IPS-NIHi7 (cell line): ENCODE results near the gene KCNA5.
A peak's percentile ranks its signal among the peaks of the same experiment; 100 is the strongest.

Source experiments
- DNase-seq: peaks from one replicate; pipeline ENCODE4 v3.0.0; 2012; ENCODE audit warnings: mixed read lengths; ENCODE audit errors: extremely low spot score

The KCNA5 gene

GRCh38 chr12:5027046-5027821, 16.4 kb upstream of the KCNA5 start:
- DNase-seq: peak; percentile 26

- no peak for DNase-seq
Measured at GRCh38 chr12:5030066-5030465, 13.6 kb upstream of the KCNA5 start.

DNA sequence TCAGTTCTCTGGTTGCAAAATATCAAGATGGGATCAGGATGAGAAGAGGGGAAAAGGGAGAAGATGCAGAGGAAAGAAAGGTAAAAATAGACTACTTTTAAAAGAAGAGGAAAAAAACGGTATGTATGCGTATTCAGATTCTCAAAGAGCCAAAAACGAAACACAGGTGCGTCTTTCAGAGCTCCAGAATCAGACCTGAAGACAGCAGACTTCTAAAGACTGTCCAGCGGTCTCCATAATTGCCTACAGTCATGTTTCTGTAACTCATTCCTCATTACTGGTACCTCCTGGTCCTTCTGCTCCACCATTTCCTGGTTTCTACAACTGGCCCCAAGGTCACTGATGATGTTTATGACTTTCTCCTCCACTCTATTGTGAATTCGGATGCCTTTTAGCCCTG, 12.4 kb upstream of the KCNA5 start:
- no peak for DNase-seq

DNA sequence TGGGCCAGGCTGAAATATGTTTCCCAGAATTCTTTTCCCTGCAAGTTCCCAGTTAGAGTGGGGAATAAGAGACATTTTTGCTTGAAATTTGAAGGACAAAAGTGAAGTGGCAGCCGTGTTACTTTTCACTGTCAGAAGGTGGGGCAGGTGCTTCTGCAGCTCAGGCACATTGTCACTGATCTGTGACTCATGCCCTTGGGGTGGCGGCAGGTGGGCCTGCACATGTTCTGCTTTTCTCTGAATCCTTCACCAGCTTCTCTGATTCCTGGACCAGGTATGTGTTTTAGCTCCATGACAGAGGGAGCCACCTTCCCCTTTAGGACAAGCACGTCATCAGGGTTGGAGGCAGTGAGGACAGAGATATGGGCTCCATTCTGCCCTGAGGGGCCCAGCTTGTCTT, 11.7 kb upstream of the KCNA5 start:
- no peak for DNase-seq

GRCh38 chr12:5032821-5033220, 10.9 kb upstream of the KCNA5 start:
- DNase-seq: no peak

DNA sequence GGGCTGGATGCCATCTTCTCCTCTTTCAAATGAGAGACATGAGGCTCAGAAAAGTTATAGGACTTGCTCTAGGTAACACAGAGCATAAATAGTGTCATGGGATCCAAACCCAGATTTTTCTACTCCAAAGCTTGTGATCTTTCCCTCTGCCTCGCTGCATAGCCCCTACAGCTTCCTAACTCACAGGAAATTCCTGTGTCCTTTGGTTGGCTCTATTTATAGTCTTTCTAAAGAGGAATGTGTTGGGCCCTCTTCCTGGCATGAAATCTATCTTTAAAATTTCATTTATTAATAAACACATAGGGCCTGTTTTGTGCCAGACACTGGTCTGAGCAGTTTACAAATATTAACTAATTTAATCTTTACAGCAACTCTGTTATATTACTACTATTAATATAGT, 9.8 kb upstream of the KCNA5 start:
- no peak for DNase-seq

DNA sequence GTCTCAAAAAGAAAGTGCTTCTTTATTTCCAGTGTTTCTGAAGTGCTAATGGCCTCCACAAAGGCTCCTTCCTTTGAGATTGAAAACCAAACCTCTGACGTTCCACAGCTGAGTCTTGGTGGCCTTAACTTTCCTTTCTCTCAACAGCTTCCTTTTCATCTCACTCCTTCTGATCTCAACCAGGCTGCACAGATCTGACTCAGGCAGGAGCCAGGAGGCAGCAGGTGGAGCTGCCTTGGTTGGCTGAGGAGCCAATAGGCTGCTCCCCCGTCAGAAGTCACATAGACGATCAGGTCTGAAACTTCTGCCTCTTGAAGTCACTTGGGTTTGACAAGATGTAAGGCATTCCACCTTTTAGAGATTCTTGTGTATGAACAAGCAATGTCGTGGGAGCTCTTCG, 9.1 kb upstream of the KCNA5 start:
- DNase-seq: no peak

- no peak for DNase-seq
Measured at GRCh38 chr12:5035618-5036017, 8.1 kb upstream of the KCNA5 start.

DNA sequence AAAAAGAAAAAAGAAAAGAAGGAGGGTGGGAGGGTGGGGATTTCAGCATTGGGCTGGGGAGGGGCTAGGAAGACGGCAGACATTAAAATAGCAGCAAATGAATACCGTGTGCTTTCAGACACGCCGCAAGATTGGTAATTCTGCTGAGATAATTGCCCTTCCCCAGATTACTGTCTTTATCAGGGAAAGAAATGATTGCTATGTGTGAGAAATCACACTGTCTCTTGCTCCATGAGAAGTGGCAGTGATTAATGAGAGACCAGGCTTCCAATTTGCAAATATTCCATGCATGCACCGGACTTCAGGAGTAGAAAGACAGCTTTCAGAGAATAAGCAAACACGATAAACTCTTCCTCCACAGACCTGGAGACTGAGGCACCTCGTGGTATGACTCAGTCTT, 7.6 kb upstream of the KCNA5 start:
- no peak for DNase-seq

DNA sequence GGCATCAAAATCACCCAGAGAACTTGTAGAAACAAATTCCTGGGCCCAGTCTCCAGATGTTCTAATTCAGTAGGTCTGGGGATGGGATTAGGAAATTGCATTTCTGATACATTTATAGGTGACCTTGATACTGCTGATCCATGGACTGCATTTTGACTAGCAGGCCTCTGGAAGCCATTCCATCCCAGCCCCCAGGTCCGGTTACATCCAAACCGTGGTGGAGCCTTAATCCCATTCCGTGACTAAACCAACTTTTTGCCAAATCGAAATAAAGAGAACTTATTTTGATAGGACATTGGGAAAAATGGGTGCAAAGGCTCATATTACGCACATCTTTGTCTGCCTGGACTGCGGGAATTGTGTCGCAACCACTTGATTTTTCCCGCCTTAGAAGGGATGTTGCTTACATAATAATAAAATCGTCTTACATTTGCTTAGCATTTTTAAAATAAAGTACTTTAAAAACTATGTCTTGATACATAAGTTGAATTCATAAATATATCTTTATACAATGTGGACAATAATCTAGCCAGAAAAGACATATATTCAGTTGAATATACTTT, 5.8 kb upstream of the KCNA5 start:
- no peak for DNase-seq

GRCh38 chr12:5038781-5039311, 4.8 kb upstream of the KCNA5 start:
- no peak for DNase-seq

- DNase-seq: no peak
Measured at GRCh38 chr12:5039815-5040214, 3.9 kb upstream of the KCNA5 start.

- DNase-seq: no peak
Measured at GRCh38 chr12:5040368-5040767, 3.3 kb upstream of the KCNA5 start.

- DNase-seq: no peak
Measured at GRCh38 chr12:5044420-5045295, 979 bp downstream of the KCNA5 start.

GRCh38 chr12:5047094-5047493, 3.4 kb downstream of the KCNA5 start:
- DNase-seq: no peak

- no peak for DNase-seq
Measured at GRCh38 chr12:5047729-5048128, 4.0 kb downstream of the KCNA5 start.

GRCh38 chr12:5050542-5050941, 6.9 kb downstream of the KCNA5 start:
- no peak for DNase-seq

GRCh38 chr12:5051334-5051733, 7.7 kb downstream of the KCNA5 start:
- no peak for DNase-seq

DNA sequence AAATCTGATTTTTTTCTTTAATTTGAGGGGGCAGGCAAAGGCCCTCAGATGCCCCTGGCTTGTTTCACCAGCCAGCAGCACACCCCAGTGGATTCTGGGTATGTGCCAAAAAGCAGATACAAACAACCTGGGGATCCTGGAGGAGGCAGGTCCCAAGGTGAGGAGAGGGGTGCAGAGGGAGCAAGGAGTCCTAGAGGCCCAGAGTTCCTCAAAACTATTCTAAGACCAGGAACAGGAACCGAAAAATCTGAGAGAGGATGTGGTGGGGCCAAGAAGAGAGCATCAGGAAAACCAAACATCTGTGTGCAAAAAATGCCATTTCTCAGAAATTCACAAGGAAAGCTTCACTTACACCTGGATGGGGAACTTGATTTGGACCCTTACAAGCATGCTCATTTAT, 8.2 kb downstream of the KCNA5 start:
- DNase-seq: no peak

- DNase-seq: no peak
Measured at GRCh38 chr12:5052348-5052747, 8.7 kb downstream of the KCNA5 start.

DNA sequence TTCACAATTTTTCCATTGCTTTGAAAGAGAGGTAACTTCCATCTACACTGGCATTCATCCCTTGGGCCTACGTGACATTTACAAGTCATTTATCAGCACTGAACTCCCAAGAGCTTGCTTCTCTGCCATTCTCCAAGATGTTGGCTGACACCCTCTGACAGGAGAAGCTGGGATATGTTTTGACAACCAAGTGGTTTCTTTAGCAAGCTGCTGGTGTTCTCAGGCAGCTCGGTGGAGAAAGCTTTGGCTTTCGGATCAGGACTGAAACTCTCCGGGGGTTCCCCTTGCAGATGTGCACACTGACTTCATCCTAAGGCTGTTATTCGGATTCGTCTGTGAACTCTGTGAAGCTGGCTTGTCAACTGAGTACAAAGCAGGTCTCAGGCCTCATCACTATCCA, 15.7 kb downstream of the KCNA5 start:
- DNase-seq: no peak

DNA sequence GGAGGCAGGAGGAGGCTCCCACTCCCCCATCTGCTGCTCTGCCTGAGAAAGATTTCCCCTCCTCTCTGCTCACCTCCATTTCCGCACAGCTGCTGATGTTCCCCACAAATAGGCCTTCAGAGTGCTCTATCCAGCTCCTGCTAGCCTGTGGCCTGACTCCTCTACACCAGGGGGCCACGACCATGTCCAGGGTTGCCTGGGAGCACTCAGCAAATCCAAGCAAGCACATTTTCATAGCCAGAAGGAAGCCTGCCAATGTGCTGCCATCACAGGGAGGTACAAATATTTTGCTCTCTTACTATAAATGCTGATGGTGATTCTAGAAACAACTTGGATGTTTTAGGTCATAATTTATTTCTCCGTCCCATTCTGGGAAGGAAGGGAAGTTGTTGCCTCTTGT, 17.3 kb downstream of the KCNA5 start:
- DNase-seq: no peak

GRCh38 chr12:5063149-5063548, 19.5 kb downstream of the KCNA5 start:
- DNase-seq: no peak
